Measurements from ENCODE around the gene EMC10.
A peak's percentile ranks its signal among the peaks of the same experiment; 100 is the strongest.

EMC10 gene

GRCh38 chr19:50532952-50533351 is 56.6 kb downstream of the EMC10 start:
- no peak for DNase-seq (ENCODE audit: low read depth)
- no peak overlapping the region for H3K4me3 ChIP-seq (ENCODE audit: low read depth, low read length)

DNA sequence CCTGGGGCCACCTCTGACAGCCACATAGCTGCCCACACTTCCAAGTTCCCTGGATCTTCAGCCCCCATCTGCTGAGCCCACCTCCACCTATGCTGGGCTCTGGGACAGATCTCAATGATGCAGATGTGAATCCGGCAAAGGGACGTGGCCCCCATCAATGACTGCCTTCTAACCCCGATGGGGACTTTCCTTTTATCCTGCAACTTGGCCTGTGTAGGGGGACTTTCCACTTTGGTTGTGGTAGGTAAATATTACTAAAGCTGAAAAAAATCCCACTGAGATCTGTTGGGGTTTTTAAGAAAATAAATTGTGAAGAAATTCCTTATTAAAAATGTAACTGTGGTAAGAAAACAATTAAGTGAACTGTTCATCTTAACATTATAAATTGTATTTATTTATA is 58.2 kb downstream of the EMC10 start:
- DNase-seq (ENCODE audit: low read depth) = no peak
- no peak overlapping the region for H3K4me3 ChIP-seq (ENCODE audit: low read depth, low read length)

DNA sequence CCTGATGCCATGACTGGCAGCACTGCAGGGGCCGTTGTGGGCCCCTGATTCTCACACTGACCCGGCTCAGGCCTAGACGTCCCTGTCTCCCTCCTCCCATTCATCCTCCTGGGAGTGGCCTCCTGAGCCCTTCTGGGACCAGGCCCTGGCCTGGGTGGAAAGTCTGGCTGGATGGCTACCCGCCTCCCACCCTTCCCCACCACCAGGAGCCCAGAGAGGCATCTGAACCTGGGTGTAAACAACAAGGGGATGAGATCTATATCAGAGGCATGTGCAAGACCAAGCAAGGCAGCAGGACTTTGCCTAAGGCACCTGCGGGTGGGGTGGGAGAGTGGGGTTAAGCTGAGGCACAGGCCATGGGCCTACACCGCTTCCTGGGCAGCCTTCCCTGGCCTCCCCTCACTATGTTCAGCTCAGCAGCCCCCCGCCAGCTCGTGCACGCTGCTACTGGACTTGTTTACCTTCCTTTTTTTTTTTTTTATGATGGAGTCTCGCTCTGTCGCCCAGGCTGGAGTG is 59.4 kb downstream of the EMC10 start:
- no peak overlapping the region for H3K4me3 ChIP-seq (ENCODE audit: low read depth, low read length)
- DNase-seq (ENCODE audit: low read depth) = no peak

DNA sequence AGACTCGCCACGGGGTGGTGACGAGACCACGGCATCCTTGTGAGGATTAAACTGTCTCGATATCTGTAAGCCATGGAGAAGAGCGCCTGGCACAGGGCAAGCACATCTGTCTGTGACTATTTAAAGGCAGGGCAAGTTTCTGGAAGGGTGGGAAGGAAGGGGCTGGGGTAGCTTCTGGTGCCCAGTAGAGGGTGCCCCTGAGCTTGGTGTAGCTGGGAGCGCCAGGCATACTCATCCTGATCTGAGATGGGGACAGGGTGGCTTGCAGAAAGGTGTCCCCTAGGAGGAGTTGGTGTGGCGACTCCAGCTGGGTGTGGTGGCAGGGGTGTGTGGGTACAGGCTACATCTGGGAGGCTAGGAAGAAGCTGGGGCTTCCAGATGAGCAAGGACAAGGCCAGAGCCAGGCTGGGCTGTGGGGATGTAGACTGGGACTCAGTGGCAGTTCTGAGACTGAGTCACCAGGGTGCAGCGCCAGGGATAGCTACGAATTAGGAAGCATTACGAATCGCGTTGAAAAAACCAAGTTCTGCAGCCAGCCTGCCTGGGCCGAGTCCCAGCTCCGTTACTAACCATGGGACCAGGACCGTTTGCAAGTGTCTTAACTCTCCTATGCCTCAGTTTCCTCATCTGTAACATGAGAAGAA is 60.5 kb downstream of the EMC10 start:
- H3K4me3 ChIP-seq (ENCODE audit: low read depth, low read length) = no peak overlapping the region
- no peak for DNase-seq (ENCODE audit: low read depth)

DNA sequence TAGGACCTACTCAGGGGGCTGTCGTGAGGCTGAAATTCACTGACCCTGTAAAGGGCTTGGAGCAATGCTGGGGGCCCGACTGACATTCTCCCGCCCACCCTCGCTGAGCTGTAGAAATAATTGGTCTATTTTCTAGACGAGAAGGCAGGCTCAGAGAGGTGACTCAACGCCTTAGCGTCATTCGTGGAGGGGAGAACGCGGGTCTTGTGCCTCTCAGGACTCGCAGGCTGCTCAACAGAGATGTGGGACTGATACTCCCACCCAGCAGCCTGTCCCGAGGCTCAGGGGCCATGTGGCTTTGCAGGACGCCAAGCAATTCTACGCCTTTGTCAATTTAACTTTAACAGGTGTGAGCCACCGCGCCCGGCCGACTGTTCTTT is 61.0 kb downstream of the EMC10 start:
- H3K4me3 ChIP-seq (ENCODE audit: low read depth, low read length) = no peak overlapping the region
- no peak for DNase-seq (ENCODE audit: low read depth)

- no peak overlapping the region for H3K4me3 ChIP-seq (ENCODE audit: low read depth, low read length)
- peak; percentile 4 for DNase-seq (ENCODE audit: low read depth)
These were observed 61.5 kb downstream of the EMC10 start for GRCh38 chr19:50537769-50538230.

Measured in skeletal muscle cell (primary cell).